ENCODE data around the gene ZNF280B. TPM values are rescaled to one million over a fixed set of nuclear protein-coding genes. Genes with fewer than 3 reads are reported as not detected.
"Not testable (repeated sequence)": the region's sequence is repeated elsewhere in the genome, so short reads cannot be mapped to it uniquely, and the experiment has no call there.

Gene ZNF280B
- total and polyA plus RNA-seq, 2 experiments from 2014 or later = 5.5 to 6.7 TPM

DNA sequence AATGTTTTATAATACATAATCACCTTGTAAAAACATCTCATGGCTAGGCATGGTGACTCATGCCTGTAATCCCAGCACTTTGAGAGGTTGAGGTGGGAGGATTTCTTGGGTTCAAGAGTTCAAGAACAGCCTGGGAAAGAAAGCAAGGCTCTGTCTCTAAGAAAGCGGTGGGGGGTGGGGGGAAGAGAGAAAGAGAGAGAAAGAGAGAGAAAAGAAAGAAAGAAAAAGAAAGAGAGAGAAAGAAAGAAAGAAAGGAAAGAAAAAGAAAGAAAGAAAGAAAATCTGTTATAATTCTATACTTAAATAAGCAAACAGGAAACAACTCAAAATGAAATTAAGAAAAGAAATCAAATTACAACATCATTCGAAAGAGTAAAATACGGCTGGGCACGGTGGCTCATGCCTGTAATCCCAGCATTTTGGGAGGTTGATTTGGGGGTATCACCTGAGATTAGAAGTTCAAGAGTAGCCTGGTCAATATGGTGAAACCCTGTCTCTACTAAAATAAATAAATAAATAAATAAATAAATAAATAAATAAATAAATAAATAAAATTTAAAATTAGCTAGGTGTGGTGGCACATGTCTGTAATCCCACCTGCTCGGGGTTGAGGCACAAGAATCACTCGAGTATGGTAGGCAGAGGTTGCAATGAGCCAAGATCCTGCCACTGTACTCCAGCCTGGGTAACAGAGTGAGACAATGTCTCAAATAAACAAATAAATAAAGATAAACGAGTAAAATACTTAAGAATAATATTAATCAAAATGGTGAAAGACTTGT lies 65.4 kb downstream of the ZNF280B start:
- Histone ChIP-seq H2AFZ (no peak overlapping the region), H3K4me2 (no peak overlapping the region), H3K79me2 (replicated peaks; ENCODE audit: insufficient read depth) (no peaks in the 10 kb centered on the region), H3K27me3 (ENCODE audit: insufficient read depth) (peaks cover 100% of the 10 kb centered on the region), H3K27ac (ENCODE audit: low read depth) (no peak overlapping the region), H3K36me3 (ENCODE audit: insufficient read depth) (no peaks in the 10 kb centered on the region), H3K4me3 (no peak overlapping the region), H4K20me1 (replicated peaks; ENCODE audit: insufficient read depth) (0 out of 2 replicates have a peak, but pooled peaks cover 2% of the 10 kb centered on the region), H3K9me2 (ENCODE audit: insufficient read depth) (no peaks in the 10 kb centered on the region), H3F3A (replicated peaks; ENCODE audit: low read depth) (no peaks in the 10 kb centered on the region), H3K4me1 (ENCODE audit: insufficient read depth) (no peaks in the 10 kb centered on the region)
- peaks cover 89% of the 10 kb centered on the region for H3K27me3 Mint-ChIP-seq (ENCODE audit: insufficient read depth, low read depth, poor library complexity)
- H3K4me3 Mint-ChIP-seq = no peak overlapping the region
- TF ChIP-seq, protein P1, sequence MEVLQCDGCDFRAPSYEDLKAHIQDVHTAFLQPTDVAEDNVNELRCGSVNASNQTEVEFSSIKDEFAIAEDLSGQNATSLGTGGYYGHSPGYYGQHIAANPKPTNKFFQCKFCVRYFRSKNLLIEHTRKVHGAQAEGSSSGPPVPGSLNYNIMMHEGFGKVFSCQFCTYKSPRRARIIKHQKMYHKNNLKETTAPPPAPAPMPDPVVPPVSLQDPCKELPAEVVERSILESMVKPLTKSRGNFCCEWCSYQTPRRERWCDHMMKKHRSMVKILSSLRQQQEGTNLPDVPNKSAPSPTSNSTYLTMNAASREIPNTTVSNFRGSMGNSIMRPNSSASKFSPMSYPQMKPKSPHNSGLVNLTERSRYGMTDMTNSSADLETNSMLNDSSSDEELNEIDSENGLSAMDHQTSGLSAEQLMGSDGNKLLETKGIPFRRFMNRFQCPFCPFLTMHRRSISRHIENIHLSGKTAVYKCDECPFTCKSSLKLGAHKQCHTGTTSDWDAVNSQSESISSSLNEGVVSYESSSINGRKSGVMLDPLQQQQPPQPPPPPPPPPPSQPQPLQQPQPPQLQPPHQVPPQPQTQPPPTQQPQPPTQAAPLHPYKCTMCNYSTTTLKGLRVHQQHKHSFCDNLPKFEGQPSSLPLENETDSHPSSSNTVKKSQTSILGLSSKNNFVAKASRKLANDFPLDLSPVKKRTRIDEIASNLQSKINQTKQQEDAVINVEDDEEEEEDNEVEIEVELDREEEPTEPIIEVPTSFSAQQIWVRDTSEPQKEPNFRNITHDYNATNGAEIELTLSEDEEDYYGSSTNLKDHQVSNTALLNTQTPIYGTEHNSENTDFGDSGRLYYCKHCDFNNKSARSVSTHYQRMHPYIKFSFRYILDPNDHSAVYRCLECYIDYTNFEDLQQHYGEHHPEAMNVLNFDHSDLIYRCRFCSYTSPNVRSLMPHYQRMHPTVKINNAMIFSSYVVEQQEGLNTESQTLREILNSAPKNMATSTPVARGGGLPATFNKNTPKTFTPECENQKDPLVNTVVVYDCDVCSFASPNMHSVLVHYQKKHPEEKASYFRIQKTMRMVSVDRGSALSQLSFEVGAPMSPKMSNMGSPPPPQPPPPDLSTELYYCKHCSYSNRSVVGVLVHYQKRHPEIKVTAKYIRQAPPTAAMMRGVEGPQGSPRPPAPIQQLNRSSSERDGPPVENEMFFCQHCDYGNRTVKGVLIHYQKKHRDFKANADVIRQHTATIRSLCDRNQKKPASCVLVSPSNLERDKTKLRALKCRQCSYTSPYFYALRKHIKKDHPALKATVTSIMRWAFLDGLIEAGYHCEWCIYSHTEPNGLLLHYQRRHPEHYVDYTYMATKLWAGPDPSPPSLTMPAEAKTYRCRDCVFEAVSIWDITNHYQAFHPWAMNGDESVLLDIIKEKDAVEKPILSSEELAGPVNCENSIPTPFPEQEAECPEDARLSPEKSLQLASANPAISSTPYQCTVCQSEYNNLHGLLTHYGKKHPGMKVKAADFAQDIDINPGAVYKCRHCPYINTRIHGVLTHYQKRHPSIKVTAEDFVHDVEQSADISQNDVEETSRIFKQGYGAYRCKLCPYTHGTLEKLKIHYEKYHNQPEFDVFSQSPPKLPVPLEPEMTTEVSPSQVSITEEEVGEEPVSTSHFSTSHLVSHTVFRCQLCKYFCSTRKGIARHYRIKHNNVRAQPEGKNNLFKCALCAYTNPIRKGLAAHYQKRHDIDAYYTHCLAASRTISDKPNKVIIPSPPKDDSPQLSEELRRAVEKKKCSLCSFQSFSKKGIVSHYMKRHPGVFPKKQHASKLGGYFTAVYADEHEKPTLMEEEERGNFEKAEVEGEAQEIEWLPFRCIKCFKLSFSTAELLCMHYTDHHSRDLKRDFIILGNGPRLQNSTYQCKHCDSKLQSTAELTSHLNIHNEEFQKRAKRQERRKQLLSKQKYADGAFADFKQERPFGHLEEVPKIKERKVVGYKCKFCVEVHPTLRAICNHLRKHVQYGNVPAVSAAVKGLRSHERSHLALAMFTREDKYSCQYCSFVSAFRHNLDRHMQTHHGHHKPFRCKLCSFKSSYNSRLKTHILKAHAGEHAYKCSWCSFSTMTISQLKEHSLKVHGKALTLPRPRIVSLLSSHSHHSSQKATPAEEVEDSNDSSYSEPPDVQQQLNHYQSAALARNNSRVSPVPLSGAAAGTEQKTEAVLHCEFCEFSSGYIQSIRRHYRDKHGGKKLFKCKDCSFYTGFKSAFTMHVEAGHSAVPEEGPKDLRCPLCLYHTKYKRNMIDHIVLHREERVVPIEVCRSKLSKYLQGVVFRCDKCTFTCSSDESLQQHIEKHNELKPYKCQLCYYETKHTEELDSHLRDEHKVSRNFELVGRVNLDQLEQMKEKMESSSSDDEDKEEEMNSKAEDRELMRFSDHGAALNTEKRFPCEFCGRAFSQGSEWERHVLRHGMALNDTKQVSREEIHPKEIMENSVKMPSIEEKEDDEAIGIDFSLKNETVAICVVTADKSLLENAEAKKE (CRISPR knock-in tag; IDR thresholded peaks at IDR 0.05) = no peak
- TF ChIP-seq ZNF114 (CRISPR knock-in tag; IDR thresholded peaks at IDR 0.05) = no peak
- TF ChIP-seq, protein P2, sequence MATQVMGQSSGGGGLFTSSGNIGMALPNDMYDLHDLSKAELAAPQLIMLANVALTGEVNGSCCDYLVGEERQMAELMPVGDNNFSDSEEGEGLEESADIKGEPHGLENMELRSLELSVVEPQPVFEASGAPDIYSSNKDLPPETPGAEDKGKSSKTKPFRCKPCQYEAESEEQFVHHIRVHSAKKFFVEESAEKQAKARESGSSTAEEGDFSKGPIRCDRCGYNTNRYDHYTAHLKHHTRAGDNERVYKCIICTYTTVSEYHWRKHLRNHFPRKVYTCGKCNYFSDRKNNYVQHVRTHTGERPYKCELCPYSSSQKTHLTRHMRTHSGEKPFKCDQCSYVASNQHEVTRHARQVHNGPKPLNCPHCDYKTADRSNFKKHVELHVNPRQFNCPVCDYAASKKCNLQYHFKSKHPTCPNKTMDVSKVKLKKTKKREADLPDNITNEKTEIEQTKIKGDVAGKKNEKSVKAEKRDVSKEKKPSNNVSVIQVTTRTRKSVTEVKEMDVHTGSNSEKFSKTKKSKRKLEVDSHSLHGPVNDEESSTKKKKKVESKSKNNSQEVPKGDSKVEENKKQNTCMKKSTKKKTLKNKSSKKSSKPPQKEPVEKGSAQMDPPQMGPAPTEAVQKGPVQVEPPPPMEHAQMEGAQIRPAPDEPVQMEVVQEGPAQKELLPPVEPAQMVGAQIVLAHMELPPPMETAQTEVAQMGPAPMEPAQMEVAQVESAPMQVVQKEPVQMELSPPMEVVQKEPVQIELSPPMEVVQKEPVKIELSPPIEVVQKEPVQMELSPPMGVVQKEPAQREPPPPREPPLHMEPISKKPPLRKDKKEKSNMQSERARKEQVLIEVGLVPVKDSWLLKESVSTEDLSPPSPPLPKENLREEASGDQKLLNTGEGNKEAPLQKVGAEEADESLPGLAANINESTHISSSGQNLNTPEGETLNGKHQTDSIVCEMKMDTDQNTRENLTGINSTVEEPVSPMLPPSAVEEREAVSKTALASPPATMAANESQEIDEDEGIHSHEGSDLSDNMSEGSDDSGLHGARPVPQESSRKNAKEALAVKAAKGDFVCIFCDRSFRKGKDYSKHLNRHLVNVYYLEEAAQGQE (IDR thresholded peaks at IDR 0.05; ENCODE audit: unreplicated experiment) = no peak
- no peak for TF ChIP-seq STAT1 (IDR thresholded peaks at IDR 0.05; ENCODE audit: unreplicated experiment)
- H3K9me3 Mint-ChIP-seq = peaks cover 43% of the 10 kb centered on the region
- H3K4me1 Mint-ChIP-seq = no peaks in the 10 kb centered on the region
- H3K27ac Mint-ChIP-seq = no peak overlapping the region
- no peak for DNase-seq (ENCODE audit: low spot score)
- H3K36me3 Mint-ChIP-seq (ENCODE audit: low read depth) = peaks cover 12% of the 10 kb centered on the region; the same call in 2 of the 3 replicates
- no peak for ATAC-seq

GRCh38 chr22:22441626-22442025 lies 66.9 kb downstream of the ZNF280B start:
- H3F3A ChIP-seq (replicated peaks; ENCODE audit: low read depth); H3K9me2 ChIP-seq (ENCODE audit: insufficient read depth); H3K4me1 ChIP-seq (ENCODE audit: insufficient read depth); H3K36me3 ChIP-seq (ENCODE audit: insufficient read depth); H3K79me2 ChIP-seq (replicated peaks; ENCODE audit: insufficient read depth); H4K20me1 ChIP-seq (replicated peaks; ENCODE audit: insufficient read depth); H3K4me3 ChIP-seq; H3K27ac ChIP-seq (ENCODE audit: low read depth); ATAC-seq; H2AFZ ChIP-seq; H3K4me3 Mint-ChIP-seq; H3K4me1 Mint-ChIP-seq; H3K27ac Mint-ChIP-seq; DNase-seq (ENCODE audit: low spot score); H3K4me2 ChIP-seq: not testable (repeated sequence)
- H3K27me3 Mint-ChIP-seq (ENCODE audit: insufficient read depth, low read depth, poor library complexity) = peaks cover 88% of the 10 kb centered on the region
- peaks cover 100% of the 10 kb centered on the region for H3K27me3 ChIP-seq (ENCODE audit: insufficient read depth)
- H3K36me3 Mint-ChIP-seq (ENCODE audit: low read depth) = peaks cover 12% of the 10 kb centered on the region; the same call in 2 of the 3 replicates
- H3K9me3 Mint-ChIP-seq = peaks cover 43% of the 10 kb centered on the region

Data from GM23338 (cell line).